NCI-H2107 (cell line): Measurements from ENCODE around the gene FAIM2.

ENCODE experiments used
- DNase-seq: peaks from one replicate; lab custom pipeline; 2025; lab: John Stamatoyannopoulos, UW

Gene FAIM2

GRCh38 chr12:49939307-49939706 lies 35.6 kb upstream of the FAIM2 start:
- no peak for DNase-seq

GRCh38 chr12:49937639-49938300 lies 34.1 kb upstream of the FAIM2 start:
- no peak for DNase-seq

GRCh38 chr12:49936925-49937324 lies 33.2 kb upstream of the FAIM2 start:
- DNase-seq: no peak

GRCh38 chr12:49934505-49934904 lies 30.8 kb upstream of the FAIM2 start:
- no peak for DNase-seq

GRCh38 chr12:49933796-49934195 lies 30.1 kb upstream of the FAIM2 start:
- DNase-seq: no peak

- no peak for DNase-seq
Observed at GRCh38 chr12:49932533-49933130, 28.9 kb upstream of the FAIM2 start.

- no peak for DNase-seq
Observed at GRCh38 chr12:49932023-49932422, 28.3 kb upstream of the FAIM2 start.

GRCh38 chr12:49930515-49931288 lies 27.0 kb upstream of the FAIM2 start:
- DNase-seq: no peak

- DNase-seq: no peak
Observed at GRCh38 chr12:49929581-49929980, 25.9 kb upstream of the FAIM2 start.

GRCh38 chr12:49928471-49928870 lies 24.8 kb upstream of the FAIM2 start:
- no peak for DNase-seq

- no peak for DNase-seq
Observed at GRCh38 chr12:49925433-49926204, 21.9 kb upstream of the FAIM2 start.

- DNase-seq: no peak
Observed at GRCh38 chr12:49924628-49925246, 21.0 kb upstream of the FAIM2 start.

- DNase-seq: no peak
Observed at GRCh38 chr12:49923880-49924556, 20.3 kb upstream of the FAIM2 start.

- no peak for DNase-seq
Observed at GRCh38 chr12:49923035-49923644, 19.4 kb upstream of the FAIM2 start.

GRCh38 chr12:49922349-49923034 lies 18.8 kb upstream of the FAIM2 start:
- no peak for DNase-seq

GRCh38 chr12:49921936-49922335 lies 18.2 kb upstream of the FAIM2 start:
- no peak for DNase-seq

GRCh38 chr12:49921299-49921698 lies 17.6 kb upstream of the FAIM2 start:
- DNase-seq: no peak

GRCh38 chr12:49920915-49921286 lies 17.2 kb upstream of the FAIM2 start:
- DNase-seq: no peak

GRCh38 chr12:49920241-49920914 lies 16.7 kb upstream of the FAIM2 start:
- no peak for DNase-seq

GRCh38 chr12:49917788-49918173 lies 14.1 kb upstream of the FAIM2 start:
- DNase-seq: no peak
